Neutrophil (primary cell): ENCODE data around the gene CEP104.

ENCODE experiments used
- H3K27ac ChIP-seq: fragments of 200-600 bp; sonication (generic); 2 replicates; pipeline ENCODE4 v1.5.1; 2016; ENCODE audit warnings: mild to moderate bottlenecking, moderate library complexity
- H3K27me3 ChIP-seq: fragments of 200-600 bp; sonication (generic); 2 replicates; pipeline ENCODE4 v1.6.0; 2016; ENCODE audit warnings: mild to moderate bottlenecking
- H3K36me3 ChIP-seq: fragments of 200-600 bp; sonication (generic); 2 replicates; pipeline ENCODE4 v1.5.1; 2017
- H3K4me1 ChIP-seq, 2 experiments: fragments of 200-600 bp in 1 of 2; sonication (generic) in 1 of 2; 1 replicate in 1 of 2; 2 replicates in 1 of 2; pipeline versions ENCODE4 v1.5.1 to v1.6.1; 2013 to 2016; ENCODE audit warnings: low read depth in 1 of 2, low read length in 1 of 2, mild to moderate bottlenecking in 1 of 2, moderate library complexity in 1 of 2; ENCODE audit not compliant: control insufficient read depth in 1 of 2, insufficient read depth in 1 of 2
- H3K4me3 ChIP-seq, 2 experiments: fragments of 200-600 bp in 1 of 2; sonication (generic) in 1 of 2; 1 replicate in 1 of 2; 2 replicates in 1 of 2; pipeline ENCODE4 v1.5.1; 2013 to 2016; ENCODE audit warnings: low read depth in 1 of 2, low read length in 1 of 2, mild to moderate bottlenecking in 1 of 2, moderate library complexity in 1 of 2
- H3K9me3 ChIP-seq: fragments of 200-600 bp; sonication (generic); 2 replicates; pipeline ENCODE4 v1.5.1; 2016
- CTCF ChIP-seq: fragments of 200-600 bp; sonication (generic); IDR thresholded peaks from 2 replicates; pipeline ENCODE4 v1.5.1; 2016; ENCODE audit warnings: antibody characterized with exemption

The CEP104 gene

GRCh38 chr1:3841491-3841890, 15.5 kb downstream of the CEP104 start:
- H3K36me3 ChIP-seq, result peaks cover 85% of the 10 kb centered on the region
- H3K27me3 ChIP-seq, result no peaks in the 10 kb centered on the region
- TF ChIP-seq CTCF, result no peak
- no peaks in the 10 kb centered on the region for H3K9me3 ChIP-seq
- H3K27ac ChIP-seq, result no peak overlapping the region
- H3K4me3 ChIP-seq, result no peak overlapping the region
- H3K4me1 ChIP-seq, result no peaks in the 10 kb centered on the region

DNA sequence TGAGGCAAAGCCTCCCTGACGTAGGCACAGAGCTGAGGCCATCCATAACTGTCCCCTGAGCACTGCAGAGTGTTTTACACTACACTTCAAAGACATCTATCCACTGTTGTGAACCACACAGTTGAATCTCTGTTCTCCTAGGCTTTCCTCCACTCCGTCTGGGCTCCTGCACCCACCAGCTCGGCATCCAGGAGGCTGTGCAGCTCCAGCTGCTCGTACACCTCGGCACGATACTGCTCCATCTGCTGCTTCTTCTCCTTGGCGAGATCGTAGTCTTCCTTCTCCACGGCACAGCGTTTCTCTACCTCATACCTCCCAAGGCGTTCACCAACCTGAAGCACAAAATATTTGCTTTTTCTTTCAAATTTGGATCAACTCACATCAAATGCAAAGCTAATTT, 18.2 kb downstream of the CEP104 start:
- Histone ChIP-seq H3K4me1 (no peaks in the 10 kb centered on the region), H3K4me3 (no peak overlapping the region), H3K27me3 (no peaks in the 10 kb centered on the region), H3K36me3 (peaks cover 83% of the 10 kb centered on the region), H3K9me3 (no peaks in the 10 kb centered on the region), H3K27ac (no peak overlapping the region)
- TF ChIP-seq CTCF, result no peak

GRCh38 chr1:3837685-3838084, 19.3 kb downstream of the CEP104 start:
- no peak for TF ChIP-seq CTCF
- Histone ChIP-seq H3K9me3 (no peaks in the 10 kb centered on the region), H3K4me3 (no peak overlapping the region), H3K27ac (no peak overlapping the region), H3K4me1 (no peaks in the 10 kb centered on the region), H3K27me3 (no peaks in the 10 kb centered on the region), H3K36me3 (peaks cover 85% of the 10 kb centered on the region)

DNA sequence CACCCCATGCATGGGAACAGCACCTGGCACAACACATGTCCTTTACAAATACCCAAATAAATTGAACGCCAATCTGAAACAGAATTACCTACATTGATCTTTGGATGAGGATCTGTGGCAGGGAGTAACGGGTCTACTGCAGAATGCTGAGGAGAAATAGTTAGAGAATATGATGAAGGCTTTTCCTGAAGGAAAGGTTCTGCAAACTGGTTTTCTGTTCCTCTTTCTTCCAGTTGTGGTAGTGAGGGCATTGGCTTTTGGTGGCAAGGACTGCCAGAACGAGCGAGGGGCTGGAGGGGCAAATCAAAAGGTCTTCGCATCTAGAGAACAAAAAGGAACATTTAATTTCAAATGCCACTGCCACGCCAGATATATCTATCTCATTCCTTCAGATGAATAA, 19.8 kb downstream of the CEP104 start:
- no peaks in the 10 kb centered on the region for H3K27me3 ChIP-seq
- H3K27ac ChIP-seq, result no peak overlapping the region
- no peaks in the 10 kb centered on the region for H3K4me1 ChIP-seq
- no peak for TF ChIP-seq CTCF
- H3K4me3 ChIP-seq, result no peak overlapping the region
- H3K9me3 ChIP-seq, result no peaks in the 10 kb centered on the region
- H3K36me3 ChIP-seq, result peaks cover 85% of the 10 kb centered on the region

GRCh38 chr1:3836421-3836820, 20.6 kb downstream of the CEP104 start:
- Histone ChIP-seq H3K27ac (no peak overlapping the region), H3K4me3 (no peak overlapping the region), H3K4me1 (no peaks in the 10 kb centered on the region), H3K36me3 (peaks cover 88% of the 10 kb centered on the region), H3K9me3 (no peaks in the 10 kb centered on the region), H3K27me3 (no peaks in the 10 kb centered on the region)
- no peak for TF ChIP-seq CTCF

- no peaks in the 10 kb centered on the region for H3K4me1 ChIP-seq
- no peak overlapping the region for H3K4me3 ChIP-seq
- no peaks in the 10 kb centered on the region for H3K9me3 ChIP-seq
- H3K36me3 ChIP-seq, result peaks cover 92% of the 10 kb centered on the region
- no peaks in the 10 kb centered on the region for H3K27me3 ChIP-seq
- no peak overlapping the region for H3K27ac ChIP-seq
- TF ChIP-seq CTCF, result no peak
These were observed 22.3 kb downstream of the CEP104 start for GRCh38 chr1:3834701-3835100.
